HCT116 (cell line): ENCODE measurements around the gene RNF114. TPM values are rescaled to one million over a fixed set of nuclear protein-coding genes. Genes with fewer than 3 reads are reported as not detected.

Source experiments
- ATAC-seq: fragments of 200-7000 bp; cut with Tn5 transposase; 2 replicates; pipeline ENCODE4 v1.9.1; 2020; ENCODE audit warnings: mild to moderate bottlenecking, moderate library complexity
- BruUV-seq: library from RNA; stranded (reverse); fragments of 400-500 nt; replicated peaks from 2 replicates; lab custom pipeline; 2021; lab: Mats Ljungman, UMichigan
- CTCF ChIA-PET: fragments of 300-600 bp; sonication (Branson Sonifier 250); formaldehyde crosslinking; loops from one replicate; lab custom pipeline; 2021; ENCODE audit warnings: antibody characterized with exemption; lab: Charles Lee
- POLR2A ChIA-PET: fragments of 300-600, 350-600 bp; sonication (Branson Sonifier 250); formaldehyde crosslinking; loops from one replicate; lab custom pipeline; 2021; ENCODE audit warnings: antibody characterized with exemption; lab: Charles Lee
- RAD21 ChIA-PET, 2 experiments: fragments of 300-600 bp; sonication (Branson Sonifier 250); formaldehyde crosslinking; loops; one replicate each; lab custom pipeline; 2023; ENCODE audit warnings: low total read pairs in 2 of 2; ENCODE audit not compliant: uncharacterized antibody in 2 of 2, unreplicated experiment in 2 of 2, low non-redundant PET in 1 of 2; lab: Charles Lee
- DNase-seq: peaks from one replicate; pipeline ENCODE4 v3.0.0-alpha.2; 2010; ENCODE audit warnings: low read depth, low spot score
- H2AFZ ChIP-seq: fragments of 200-600 bp; shearing (Covaris generic), sonication (generic); 2 replicates; pipeline ENCODE4 v1.6.1; 2017; ENCODE audit warnings: low read depth, mixed run types, mixed read lengths, antibody characterized with exemption, low read length; ENCODE audit not compliant: poor library complexity, severe bottlenecking
- H3K27ac ChIP-seq: 2 replicates; pipeline ENCODE4 v1.5.1; 2012; ENCODE audit warnings: low read depth, low read length
- H3K27me3 ChIP-seq: fragments of 200-600 bp; sonication (generic); 2 replicates; pipeline ENCODE4 v1.6.1; 2016; ENCODE audit warnings: mixed run types, low read length, mixed read lengths; ENCODE audit not compliant: insufficient read depth
- H3K36me3 ChIP-seq, 2 experiments: fragments of 200-500 bp in 1 of 2; fragments of 200-600 bp in 1 of 2; sonication (Bioruptor generic) in 1 of 2; sonication (generic) in 1 of 2; 2 replicates each; pipeline versions ENCODE4 v1.5.1 to v1.6.1; 2014 to 2016; ENCODE audit warnings: low read length in 2 of 2, inconsistent platforms in 1 of 2, mixed read lengths in 1 of 2, mixed run types in 1 of 2; ENCODE audit not compliant: insufficient read depth in 2 of 2, control insufficient read depth in 1 of 2
- H3K4me1 ChIP-seq, 2 experiments: fragments of 200-600 bp in 1 of 2; sonication (generic) in 1 of 2; 2 replicates each; pipeline versions ENCODE4 v1.5.1 to v1.6.1; 2012 to 2017; ENCODE audit warnings: low read length in 2 of 2, inconsistent platforms in 1 of 2, mild to moderate bottlenecking in 1 of 2, mixed read lengths in 1 of 2, mixed run types in 1 of 2, moderate library complexity in 1 of 2; ENCODE audit not compliant: insufficient read depth in 2 of 2, control insufficient read depth in 1 of 2
- H3K4me2 ChIP-seq: fragments of 200-600 bp; sonication (generic); 2 replicates; pipeline ENCODE4 v1.6.1; 2017; ENCODE audit warnings: mixed run types, low read length, mixed read lengths
- H3K4me3 ChIP-seq, 2 experiments: fragments of 200-600 bp in 1 of 2; sonication (generic) in 1 of 2; replicated peaks in 1 of 2; 2 replicates each; pipeline ENCODE4 v1.5.1; 2011 to 2016; ENCODE audit warnings: low read length in 2 of 2, control low read depth in 1 of 2, low read depth in 1 of 2, mild to moderate bottlenecking in 1 of 2, mixed read lengths in 1 of 2, mixed run types in 1 of 2
- H3K79me2 ChIP-seq: fragments of 200-600 bp; sonication (generic); 2 replicates; pipeline ENCODE4 v1.6.1; 2017; ENCODE audit warnings: mild to moderate bottlenecking, mixed run types, low read length, moderate library complexity, mixed read lengths; ENCODE audit not compliant: insufficient read depth
- H3K9ac ChIP-seq: fragments of 200-600 bp; sonication (generic); 2 replicates; pipeline ENCODE4 v1.6.1; 2016; ENCODE audit warnings: low read length, mixed read lengths
- H3K9me2 ChIP-seq: fragments of 200-600 bp; sonication (generic), shearing (Covaris generic); 2 replicates; pipeline ENCODE4 v1.6.1; 2017; ENCODE audit warnings: mixed run types, mild to moderate bottlenecking, moderate library complexity; ENCODE audit not compliant: insufficient read depth
- H3K9me3 ChIP-seq, 2 experiments: fragments of 200-500 bp in 1 of 2; fragments of 200-600 bp in 1 of 2; sonication (Bioruptor generic) in 1 of 2; sonication (generic) in 1 of 2; 2 replicates each; pipeline ENCODE4 v1.6.1; 2014 to 2017; ENCODE audit warnings: low read length in 2 of 2, mixed read lengths in 2 of 2, inconsistent platforms in 1 of 2, low read depth in 1 of 2, mild to moderate bottlenecking in 1 of 2, mixed run types in 1 of 2, moderate library complexity in 1 of 2; ENCODE audit not compliant: control insufficient read depth in 1 of 2, insufficient read depth in 1 of 2
- H4K20me1 ChIP-seq: fragments of 200-600 bp; sonication (generic), shearing (Covaris generic); 2 replicates; pipeline ENCODE4 v1.6.1; 2017; ENCODE audit warnings: mixed run types, mild to moderate bottlenecking, moderate library complexity; ENCODE audit not compliant: insufficient read depth
- CEBPB ChIP-seq: IDR thresholded peaks from 2 replicates; pipeline ENCODE4 v1.6.1; 2012; ENCODE audit warnings: low read depth
- ELF1 ChIP-seq: IDR thresholded peaks from 2 replicates; pipeline ENCODE4 v1.6.1; 2012; ENCODE audit warnings: low read depth, borderline replicate concordance
- EZH2 ChIP-seq: fragments of 200-600 bp; sonication (generic); IDR thresholded peaks from 2 replicates; pipeline ENCODE4 v1.6.1; 2017; ENCODE audit warnings: antibody characterized with exemption, mixed run types
- EZH2phosphoT487 ChIP-seq: fragments of 200-600 bp; IDR thresholded peaks from 2 replicates; pipeline ENCODE4 v1.6.1; 2018; ENCODE audit warnings: antibody characterized with exemption, borderline replicate concordance
- JUND ChIP-seq: IDR thresholded peaks from 2 replicates; pipeline ENCODE4 v1.6.1; 2012
- POLR2AphosphoS5 ChIP-seq: IDR thresholded peaks from 2 replicates; pipeline ENCODE4 v1.6.1; 2011; ENCODE audit warnings: mild to moderate bottlenecking, low read depth, low read length, moderate library complexity
- RAD21 ChIP-seq: IDR thresholded peaks from 2 replicates; pipeline ENCODE4 v1.6.1; 2012; ENCODE audit warnings: low read depth, mild to moderate bottlenecking
- REST ChIP-seq: IDR thresholded peaks from 2 replicates; pipeline ENCODE4 v1.6.1; 2012; ENCODE audit warnings: low read depth
- SRF ChIP-seq: IDR thresholded peaks from 2 replicates; pipeline ENCODE4 v1.6.1; 2012; ENCODE audit warnings: low read depth
- YY1 ChIP-seq: IDR thresholded peaks from 2 replicates; pipeline ENCODE4 v1.6.1; 2011; ENCODE audit warnings: low read length, low read depth, moderate library complexity, mild to moderate bottlenecking; ENCODE audit not compliant: insufficient replicate concordance; ENCODE audit errors: extremely low read depth
- ZBTB33 ChIP-seq: IDR thresholded peaks from 2 replicates; pipeline ENCODE4 v1.6.1; 2011; ENCODE audit warnings: mild to moderate bottlenecking, low read length, moderate library complexity; ENCODE audit not compliant: insufficient replicate concordance; ENCODE audit errors: extremely low read depth
- ZFX ChIP-seq: fragments of 450-650 bp; IDR thresholded peaks from 2 replicates; pipeline ENCODE4 v1.6.1; 2017
- intact Hi-C: fragments of 100-400 bp; cut with micrococcal nuclease; formaldehyde crosslinking; loops from 2 replicates; pipeline ENCODE4 v1.10.0; 2022
- total RNA-seq: library from RNA; stranded (reverse); gene quantifications from one replicate; pipeline ENCODE4 v1.2.1, GENCODE V29; 2021; ENCODE audit not compliant: unreplicated experiment

RNF114 gene
- total RNA-seq, 1 experiment from 2014 or later: 66.8 TPM

DNA sequence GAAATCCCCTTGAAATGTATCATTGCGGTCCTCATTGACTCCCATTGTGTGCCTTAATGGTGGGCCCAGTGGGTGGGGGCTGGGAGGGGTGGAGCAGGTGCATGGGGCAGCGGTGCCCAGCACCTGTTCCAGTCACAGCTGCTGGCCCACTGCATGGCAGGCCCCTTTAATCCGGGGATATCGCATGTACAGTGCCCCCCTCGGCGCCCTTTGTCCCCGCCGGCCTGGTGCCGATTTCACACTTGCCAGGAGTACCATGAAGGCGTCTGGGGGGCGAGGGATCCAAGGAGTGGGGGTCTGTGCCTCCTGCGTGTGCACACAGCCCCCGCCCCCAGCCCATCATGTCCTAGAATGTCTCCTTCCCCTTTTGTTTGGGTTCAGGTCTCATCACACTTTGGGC lies 49.4 kb downstream of the RNF114 start:
- peaks cover 9 to 67% of the 10 kb centered on the region in 2 experiments for H3K4me1 ChIP-seq
- ChIA-PET POLR2A (no interaction called here), CTCF (no interaction called here), RAD21 (no interaction called here)
- H4K20me1 ChIP-seq: no peaks in the 10 kb centered on the region
- no peak overlapping the region for H3K4me3 ChIP-seq
- no peaks in the 10 kb centered on the region for H3K9me2 ChIP-seq
- no peaks in the 10 kb centered on the region for H3K9me3 ChIP-seq
- intact Hi-C loops: no loop called here
- H3K4me2 ChIP-seq: no peak overlapping the region
- no peak overlapping the region for H2AFZ ChIP-seq
- no peak for TF ChIP-seq EZH2phosphoT487
- TF ChIP-seq ELF1: no peak
- no peaks in the 10 kb centered on the region for H3K27me3 ChIP-seq
- ATAC-seq (no peak), DNase-seq (no peak)
- H3K36me3 ChIP-seq: peaks cover 26 to 48% of the 10 kb centered on the region in 2 experiments
- no TSS peak for BruUV-seq
- H3K9ac ChIP-seq: no peak overlapping the region
- H3K79me2 ChIP-seq: peaks cover 49% of the 10 kb centered on the region
- H3K27ac ChIP-seq: no peak overlapping the region

DNA sequence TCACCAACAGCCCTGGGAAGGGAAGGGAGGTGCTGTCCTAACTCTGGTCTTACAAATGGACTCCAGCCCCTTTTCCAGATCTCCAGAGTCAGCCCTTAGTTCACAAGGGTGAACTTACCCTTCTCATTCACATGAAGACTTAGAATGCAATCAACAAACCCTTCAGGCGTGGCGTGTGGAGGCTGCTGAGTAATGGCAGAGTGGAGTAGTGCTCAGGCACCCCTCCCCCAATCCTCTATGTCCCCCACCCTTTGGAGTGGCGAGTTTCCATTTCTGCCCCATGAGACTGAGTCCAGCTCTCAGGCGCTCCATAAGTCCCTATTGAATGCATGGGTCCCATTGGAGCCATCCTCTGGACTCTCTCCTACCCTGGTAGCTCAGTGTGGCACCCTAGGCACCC lies 49.9 kb downstream of the RNF114 start:
- CTCF ChIA-PET: no interaction called here

More for the DNA sequence above, 49.9 kb downstream of the RNF114 start:
- Histone ChIP-seq H3K4me1 (peaks cover 9 to 67% of the 10 kb centered on the region in 2 experiments), H4K20me1 (no peaks in the 10 kb centered on the region), H3K9me2 (no peaks in the 10 kb centered on the region), H3K79me2 (peaks cover 49% of the 10 kb centered on the region), H3K27ac (no peak overlapping the region), H3K9ac (no peak overlapping the region), H3K36me3 (peaks cover 26 to 48% of the 10 kb centered on the region in 2 experiments), H3K27me3 (no peaks in the 10 kb centered on the region), H3K4me2 (no peak overlapping the region), H2AFZ (no peak overlapping the region), H3K4me3 (no peak overlapping the region), H3K9me3 (no peaks in the 10 kb centered on the region)
- POLR2A ChIA-PET: no interaction called here
- ATAC-seq: no peak
- BruUV-seq: no TSS peak
- DNase-seq: no peak
- intact Hi-C loops: no loop called here
- TF ChIP-seq SRF: no peak
- no peak for TF ChIP-seq ZFX
- TF ChIP-seq JUND: no peak
- no peak for TF ChIP-seq EZH2phosphoT487
- no peak for TF ChIP-seq RAD21
- TF ChIP-seq YY1: no peak
- no peak for TF ChIP-seq EZH2
- TF ChIP-seq POLR2AphosphoS5: no peak
- TF ChIP-seq CEBPB: no peak
- TF ChIP-seq REST: no peak
- TF ChIP-seq ZBTB33: no peak
- RAD21 ChIA-PET: no interaction called here
